Mammary epithelial cell (primary cell): ENCODE data around the gene CCDC33.

ENCODE experiments used
- EZH2 ChIP-seq: IDR thresholded peaks from 2 replicates; pipeline ENCODE4 v1.6.1; 2012; ENCODE audit warnings: low read length, inconsistent platforms, borderline replicate concordance
- TF ChIP-seq, protein P1 (sequence below), 2 donors: IDR thresholded peaks in 1 of 2; conservative IDR thresholded peaks in 1 of 2; 2 replicates each; pipeline ENCODE4 v1.5.1; 2011 to 2012; ENCODE audit warnings: inconsistent platforms in 2 of 2, low read length in 2 of 2, mild to moderate bottlenecking in 2 of 2, control low read depth in 1 of 2, low read depth in 1 of 2; ENCODE audit not compliant: insufficient read depth in 1 of 2; ENCODE audit errors: extremely low read depth in 1 of 2

GRCh38 chr15:74278207-74278606 is 42.1 kb downstream of the CCDC33 start:
- no peak for TF ChIP-seq EZH2
- TF ChIP-seq, protein P1, sequence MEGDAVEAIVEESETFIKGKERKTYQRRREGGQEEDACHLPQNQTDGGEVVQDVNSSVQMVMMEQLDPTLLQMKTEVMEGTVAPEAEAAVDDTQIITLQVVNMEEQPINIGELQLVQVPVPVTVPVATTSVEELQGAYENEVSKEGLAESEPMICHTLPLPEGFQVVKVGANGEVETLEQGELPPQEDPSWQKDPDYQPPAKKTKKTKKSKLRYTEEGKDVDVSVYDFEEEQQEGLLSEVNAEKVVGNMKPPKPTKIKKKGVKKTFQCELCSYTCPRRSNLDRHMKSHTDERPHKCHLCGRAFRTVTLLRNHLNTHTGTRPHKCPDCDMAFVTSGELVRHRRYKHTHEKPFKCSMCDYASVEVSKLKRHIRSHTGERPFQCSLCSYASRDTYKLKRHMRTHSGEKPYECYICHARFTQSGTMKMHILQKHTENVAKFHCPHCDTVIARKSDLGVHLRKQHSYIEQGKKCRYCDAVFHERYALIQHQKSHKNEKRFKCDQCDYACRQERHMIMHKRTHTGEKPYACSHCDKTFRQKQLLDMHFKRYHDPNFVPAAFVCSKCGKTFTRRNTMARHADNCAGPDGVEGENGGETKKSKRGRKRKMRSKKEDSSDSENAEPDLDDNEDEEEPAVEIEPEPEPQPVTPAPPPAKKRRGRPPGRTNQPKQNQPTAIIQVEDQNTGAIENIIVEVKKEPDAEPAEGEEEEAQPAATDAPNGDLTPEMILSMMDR (conservative IDR thresholded peaks at IDR 0.05 in 1 of 2, IDR thresholded peaks at IDR 0.05 in 1 of 2; ENCODE audit: extremely low read depth in 1 of 2, insufficient read depth in 1 of 2, low read depth in 1 of 2, low read length in 2 of 2): no peak
